Astrocyte of the spinal cord (primary cell): ENCODE data around the gene PSMD3.
A peak's percentile ranks its signal among the peaks of the same experiment; 100 is the strongest.

ENCODE experiments used
- DNase-seq: peaks from one replicate; pipeline ENCODE4 v3.0.0; 2011; ENCODE audit warnings: low read depth, low spot score
- H3K4me3 ChIP-seq: 2 replicates; pipeline ENCODE4 v1.5.1; 2011; ENCODE audit warnings: low read depth, mild to moderate bottlenecking, low read length, moderate library complexity
- in situ Hi-C: cut with HindIII; loops from 2 replicates; pipeline ENCODE4 v1.10.0; 2017; ENCODE audit warnings: low sequenced_read_pairs
- TF ChIP-seq, protein P1 (sequence below): IDR thresholded peaks from 2 replicates; pipeline ENCODE4 v1.5.1; 2012; ENCODE audit warnings: low read depth, mild to moderate bottlenecking, low read length, inconsistent platforms

The PSMD3 gene

DNA sequence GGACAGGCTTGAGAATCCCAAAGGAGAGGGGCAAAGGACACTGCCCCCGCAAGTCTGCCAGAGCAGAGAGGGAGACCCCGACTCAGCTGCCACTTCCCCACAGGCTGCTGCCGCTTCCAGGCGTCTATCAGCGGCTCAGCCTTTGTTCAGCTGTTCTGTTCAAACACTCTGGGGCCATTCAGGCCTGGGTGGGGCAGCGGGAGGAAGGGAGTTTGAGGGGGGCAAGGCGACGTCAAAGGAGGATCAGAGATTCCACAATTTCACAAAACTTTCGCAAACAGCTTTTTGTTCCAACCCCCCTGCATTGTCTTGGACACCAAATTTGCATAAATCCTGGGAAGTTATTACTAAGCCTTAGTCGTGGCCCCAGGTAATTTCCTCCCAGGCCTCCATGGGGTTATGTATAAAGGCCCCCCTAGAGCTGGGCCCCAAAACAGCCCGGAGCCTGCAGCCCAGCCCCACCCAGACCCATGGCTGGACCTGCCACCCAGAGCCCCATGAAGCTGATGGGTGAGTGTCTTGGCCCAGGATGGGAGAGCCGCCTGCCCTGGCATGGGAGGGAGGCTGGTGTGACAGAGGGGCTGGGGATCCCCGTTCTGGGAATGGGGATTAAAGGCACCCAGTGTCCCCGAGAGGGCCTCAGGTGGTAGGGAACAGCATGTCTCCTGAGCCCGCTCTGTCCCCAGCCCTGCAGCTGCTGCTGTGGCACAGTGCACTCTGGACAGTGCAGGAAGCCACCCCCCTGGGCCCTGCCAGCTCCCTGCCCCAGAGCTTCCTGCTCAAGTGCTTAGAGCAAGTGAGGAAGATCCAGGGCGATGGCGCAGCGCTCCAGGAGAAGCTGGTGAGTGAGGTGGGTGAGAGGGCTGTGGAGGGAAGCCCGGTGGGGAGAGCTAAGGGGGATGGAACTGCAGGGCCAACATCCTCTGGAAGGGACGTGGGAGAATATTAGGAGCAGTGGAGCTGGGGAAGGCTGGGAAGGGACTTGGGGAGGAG is 34.7 kb downstream of the PSMD3 start, which contains the start of gene CSF3:
Gene CSF3 (plus strand): TSS at position 436 of the 993 bp plus-strand sequence. CDS start 35 bp downstream, at position 471.
- no peak within 1 kb of the TSS for H3K4me3 ChIP-seq
- in situ Hi-C loops, result no loop called here
- TF ChIP-seq, protein P1, sequence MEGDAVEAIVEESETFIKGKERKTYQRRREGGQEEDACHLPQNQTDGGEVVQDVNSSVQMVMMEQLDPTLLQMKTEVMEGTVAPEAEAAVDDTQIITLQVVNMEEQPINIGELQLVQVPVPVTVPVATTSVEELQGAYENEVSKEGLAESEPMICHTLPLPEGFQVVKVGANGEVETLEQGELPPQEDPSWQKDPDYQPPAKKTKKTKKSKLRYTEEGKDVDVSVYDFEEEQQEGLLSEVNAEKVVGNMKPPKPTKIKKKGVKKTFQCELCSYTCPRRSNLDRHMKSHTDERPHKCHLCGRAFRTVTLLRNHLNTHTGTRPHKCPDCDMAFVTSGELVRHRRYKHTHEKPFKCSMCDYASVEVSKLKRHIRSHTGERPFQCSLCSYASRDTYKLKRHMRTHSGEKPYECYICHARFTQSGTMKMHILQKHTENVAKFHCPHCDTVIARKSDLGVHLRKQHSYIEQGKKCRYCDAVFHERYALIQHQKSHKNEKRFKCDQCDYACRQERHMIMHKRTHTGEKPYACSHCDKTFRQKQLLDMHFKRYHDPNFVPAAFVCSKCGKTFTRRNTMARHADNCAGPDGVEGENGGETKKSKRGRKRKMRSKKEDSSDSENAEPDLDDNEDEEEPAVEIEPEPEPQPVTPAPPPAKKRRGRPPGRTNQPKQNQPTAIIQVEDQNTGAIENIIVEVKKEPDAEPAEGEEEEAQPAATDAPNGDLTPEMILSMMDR, result no peak
- no peak for DNase-seq

DNA sequence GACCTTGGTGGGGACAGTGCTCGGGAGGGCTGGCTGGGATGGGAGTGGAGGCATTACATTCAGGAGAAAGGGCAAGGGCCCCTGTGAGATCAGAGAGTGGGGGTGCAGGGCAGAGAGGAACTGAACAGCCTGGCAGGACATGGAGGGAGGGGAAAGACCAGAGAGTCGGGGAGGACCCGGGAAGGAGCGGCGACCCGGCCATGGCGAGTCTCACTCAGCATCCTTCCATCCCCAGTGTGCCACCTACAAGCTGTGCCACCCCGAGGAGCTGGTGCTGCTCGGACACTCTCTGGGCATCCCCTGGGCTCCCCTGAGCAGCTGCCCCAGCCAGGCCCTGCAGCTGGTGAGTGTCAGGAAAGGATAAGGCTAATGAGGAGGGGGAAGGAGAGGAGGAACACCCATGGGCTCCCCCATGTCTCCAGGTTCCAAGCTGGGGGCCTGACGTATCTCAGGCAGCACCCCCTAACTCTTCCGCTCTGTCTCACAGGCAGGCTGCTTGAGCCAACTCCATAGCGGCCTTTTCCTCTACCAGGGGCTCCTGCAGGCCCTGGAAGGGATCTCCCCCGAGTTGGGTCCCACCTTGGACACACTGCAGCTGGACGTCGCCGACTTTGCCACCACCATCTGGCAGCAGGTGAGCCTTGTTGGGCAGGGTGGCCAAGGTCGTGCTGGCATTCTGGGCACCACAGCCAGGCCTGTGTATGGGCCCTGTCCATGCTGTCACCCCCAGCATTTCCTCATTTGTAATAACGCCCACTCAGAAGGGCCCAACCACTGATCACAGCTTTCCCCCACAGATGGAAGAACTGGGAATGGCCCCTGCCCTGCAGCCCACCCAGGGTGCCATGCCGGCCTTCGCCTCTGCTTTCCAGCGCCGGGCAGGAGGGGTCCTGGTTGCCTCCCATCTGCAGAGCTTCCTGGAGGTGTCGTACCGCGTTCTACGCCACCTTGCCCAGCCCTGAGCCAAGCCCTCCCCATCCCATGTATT is 35.7 kb downstream of the PSMD3 start:
- TF ChIP-seq, protein P1, result no peak
- no peak for DNase-seq
- H3K4me3 ChIP-seq, result no peak overlapping the region
- in situ Hi-C loops, result no loop called here

DNA sequence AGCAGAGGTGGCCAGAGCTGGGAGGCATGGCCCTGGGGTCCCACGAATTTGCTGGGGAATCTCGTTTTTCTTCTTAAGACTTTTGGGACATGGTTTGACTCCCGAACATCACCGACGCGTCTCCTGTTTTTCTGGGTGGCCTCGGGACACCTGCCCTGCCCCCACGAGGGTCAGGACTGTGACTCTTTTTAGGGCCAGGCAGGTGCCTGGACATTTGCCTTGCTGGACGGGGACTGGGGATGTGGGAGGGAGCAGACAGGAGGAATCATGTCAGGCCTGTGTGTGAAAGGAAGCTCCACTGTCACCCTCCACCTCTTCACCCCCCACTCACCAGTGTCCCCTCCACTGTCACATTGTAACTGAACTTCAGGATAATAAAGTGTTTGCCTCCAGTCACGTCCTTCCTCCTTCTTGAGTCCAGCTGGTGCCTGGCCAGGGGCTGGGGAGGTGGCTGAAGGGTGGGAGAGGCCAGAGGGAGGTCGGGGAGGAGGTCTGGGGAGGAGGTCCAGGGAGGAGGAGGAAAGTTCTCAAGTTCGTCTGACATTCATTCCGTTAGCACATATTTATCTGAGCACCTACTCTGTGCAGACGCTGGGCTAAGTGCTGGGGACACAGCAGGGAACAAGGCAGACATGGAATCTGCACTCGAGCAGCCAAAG is 36.9 kb downstream of the PSMD3 start:
- no peak for DNase-seq
- TF ChIP-seq, protein P1, result no peak
- in situ Hi-C loops, result no loop called here
- H3K4me3 ChIP-seq, result no peak overlapping the region

DNA sequence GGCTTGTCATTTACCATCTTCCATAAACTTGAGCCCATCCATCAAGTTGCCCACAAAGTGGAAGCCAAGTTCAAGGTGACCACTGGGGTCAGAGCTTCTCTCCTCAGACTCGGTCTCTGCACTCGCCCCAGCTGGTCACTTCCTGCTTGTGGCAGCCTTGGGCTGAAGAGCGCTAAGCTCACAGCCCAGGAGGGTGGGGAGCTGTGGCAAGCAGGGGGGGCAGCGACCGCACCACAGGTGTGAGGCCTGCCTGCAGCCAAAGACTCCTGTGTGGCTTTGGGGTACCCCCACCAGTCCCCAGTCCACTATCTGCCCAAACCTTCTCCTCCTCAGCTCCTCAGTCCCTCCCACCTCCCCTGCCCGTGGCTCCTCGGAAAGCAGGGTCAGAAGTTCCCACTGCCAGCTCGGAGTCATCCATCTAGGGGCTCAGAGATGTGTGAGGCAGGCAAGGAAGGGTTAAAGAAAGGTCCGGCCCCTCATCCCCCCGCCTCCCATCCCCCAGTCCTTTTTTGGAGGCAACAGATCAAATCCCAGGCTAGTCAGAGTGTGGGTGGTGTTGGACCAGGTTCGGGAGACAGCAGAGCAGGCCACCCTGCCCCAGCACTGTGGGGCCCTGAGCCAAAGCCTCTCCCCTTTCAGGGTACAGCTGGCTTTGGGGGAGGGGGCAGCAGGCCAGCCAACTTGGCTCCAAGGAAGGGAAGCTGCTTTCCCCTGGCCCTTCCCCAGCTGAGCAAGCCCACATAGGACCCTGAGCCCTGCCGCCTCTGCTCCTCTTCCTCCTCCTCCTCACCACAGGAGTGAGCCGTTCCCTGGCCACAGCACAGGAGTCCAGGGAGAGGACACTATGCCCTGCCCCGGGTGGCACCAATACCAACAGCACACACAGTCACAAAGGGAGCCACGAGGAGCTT is 37.9 kb downstream of the PSMD3 start:
- no peak for DNase-seq
- TF ChIP-seq, protein P1, result no peak
- no peak overlapping the region for H3K4me3 ChIP-seq
- in situ Hi-C loops, result no loop called here

DNA sequence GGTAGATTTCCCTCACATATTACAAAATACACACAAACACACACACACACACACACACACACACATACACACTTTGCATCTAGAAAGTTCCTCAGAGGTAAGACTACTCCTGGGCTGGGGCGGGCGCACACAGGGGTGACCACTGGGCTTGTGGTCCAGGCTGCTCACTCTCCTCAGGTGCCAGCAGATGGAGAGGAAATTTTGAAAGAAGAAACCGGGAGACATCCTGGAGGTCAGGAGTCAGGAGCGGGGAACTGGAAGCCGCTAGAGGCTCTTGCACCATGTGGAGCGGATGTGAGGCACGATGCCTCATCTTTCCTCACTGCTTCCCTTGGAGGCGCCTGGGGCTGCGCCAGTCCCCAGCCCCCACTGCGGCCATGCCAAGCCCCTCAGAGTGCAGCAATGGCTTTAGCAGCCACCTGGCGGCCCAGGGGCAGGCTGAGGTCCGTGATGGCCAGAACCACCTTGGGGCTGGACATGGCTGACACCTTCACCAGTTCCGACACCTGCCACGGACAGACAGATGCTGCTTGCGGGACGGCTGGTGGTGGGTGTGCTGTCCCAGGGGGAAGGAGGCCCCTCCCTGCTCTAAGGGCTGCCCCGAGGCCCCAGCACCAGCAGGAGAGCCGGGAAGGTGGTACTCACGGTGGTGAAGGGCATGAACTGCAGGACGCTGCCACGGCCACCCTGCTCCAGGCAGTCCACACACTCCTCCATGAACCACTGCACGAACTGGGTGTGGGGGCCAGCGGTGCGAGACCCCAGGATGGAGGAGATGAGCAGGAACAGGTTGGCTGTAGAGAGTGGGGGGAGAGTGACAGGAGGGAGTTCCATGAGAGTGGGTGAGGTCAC is 38.8 kb downstream of the PSMD3 start:
- DNase-seq, result peak; percentile 83
- no peak overlapping the region for H3K4me3 ChIP-seq
- TF ChIP-seq, protein P1, result no peak
- in situ Hi-C loops, result no loop called here
